Measurements from ENCODE around the gene APP.
"Not testable (repeated sequence)": the region's sequence is repeated elsewhere in the genome, so short reads cannot be mapped to it uniquely, and the experiment has no call there.

The APP gene

GRCh38 chr21:26162081-26162480 is 8.5 kb downstream of the APP start:
- DNase-seq = no peak

- no peak for DNase-seq
Measured at GRCh38 chr21:26159869-26160268, 10.7 kb downstream of the APP start.

DNA sequence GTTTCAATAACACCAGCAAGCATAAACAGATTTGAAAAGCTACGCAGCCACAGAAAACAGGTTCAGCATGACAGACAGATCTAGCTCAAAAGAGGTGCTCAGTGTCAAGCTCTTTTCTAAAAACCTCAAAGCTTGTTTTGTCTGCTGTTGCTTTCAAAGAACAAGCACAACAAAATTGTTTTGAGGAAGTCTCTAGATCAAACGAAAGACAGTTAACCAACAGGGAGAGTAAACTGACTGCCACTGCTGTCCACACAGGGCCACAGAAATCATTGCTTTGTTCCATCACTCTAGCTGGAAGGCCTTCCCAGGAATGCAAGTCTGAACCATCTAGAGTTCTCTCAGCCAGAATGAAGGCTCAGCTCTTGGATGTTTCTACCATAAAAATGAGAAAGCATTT is 12.8 kb downstream of the APP start:
- no peak for DNase-seq

- no peak for DNase-seq
Measured at GRCh38 chr21:26154753-26155152, 15.8 kb downstream of the APP start.

GRCh38 chr21:26153758-26154157 is 16.8 kb downstream of the APP start:
- DNase-seq = no peak

DNA sequence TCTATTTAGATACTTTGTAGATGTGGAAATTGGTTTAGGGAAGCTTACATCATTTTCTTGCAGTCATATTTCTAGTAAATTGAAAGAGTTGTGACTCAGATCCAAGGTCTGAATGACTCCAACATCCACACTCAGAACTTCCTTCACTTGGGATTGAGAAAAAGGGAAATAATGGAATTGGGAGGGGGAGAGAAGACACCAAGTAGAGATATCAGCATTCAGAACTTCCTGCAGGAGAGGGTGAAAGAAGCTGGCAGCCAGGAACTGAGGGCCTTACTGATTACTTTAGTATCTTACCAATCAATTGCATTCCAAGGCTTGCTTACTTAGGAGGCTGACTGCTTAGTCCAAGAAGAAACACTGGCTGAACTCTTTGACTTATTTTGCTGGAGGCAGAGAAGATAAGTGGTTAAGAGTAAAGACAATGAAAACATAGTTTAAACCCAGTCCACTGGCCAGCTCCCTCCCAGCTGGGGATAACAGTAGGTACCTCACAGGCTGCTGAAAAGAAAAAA is 21.7 kb downstream of the APP start:
- DNase-seq = no peak

DNA sequence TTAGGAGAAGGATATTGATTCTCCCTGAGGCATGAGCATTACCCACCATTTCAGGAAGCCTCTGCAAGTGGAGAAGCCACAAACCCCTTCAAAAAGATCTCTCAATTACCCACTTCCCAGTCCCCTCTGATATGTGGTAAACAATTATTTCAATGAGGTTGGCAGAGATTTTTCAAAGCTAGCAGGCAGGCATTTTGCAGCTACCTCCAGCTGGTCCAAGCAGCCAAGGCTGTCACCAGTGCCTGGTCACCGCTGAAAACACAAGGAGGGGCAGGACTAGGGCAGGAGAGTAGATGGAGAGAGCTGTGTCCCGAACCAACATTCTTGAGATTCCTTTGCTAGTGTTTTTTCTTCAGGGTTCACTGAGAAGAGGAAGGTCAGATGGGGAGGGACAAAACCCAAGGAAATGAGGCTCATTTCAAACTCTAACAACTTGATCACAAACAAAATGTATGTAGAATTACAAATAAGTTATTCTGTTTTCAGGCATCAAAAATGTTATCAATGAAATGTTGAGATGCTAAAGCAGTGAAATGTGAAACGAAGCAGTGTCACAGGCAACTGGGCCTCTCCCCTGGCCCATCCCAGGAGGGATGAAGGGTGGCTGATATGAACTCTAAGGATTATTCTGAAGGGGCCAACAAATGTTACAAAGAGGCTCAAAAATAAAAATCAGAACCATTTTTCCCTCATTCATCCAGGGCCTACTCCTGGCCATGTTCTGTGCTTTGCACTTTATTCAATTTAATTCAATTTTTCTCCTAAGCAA is 22.3 kb downstream of the APP start:
- DNase-seq = no peak

GRCh38 chr21:26147535-26147934 is 23.0 kb downstream of the APP start:
- DNase-seq = no peak

DNA sequence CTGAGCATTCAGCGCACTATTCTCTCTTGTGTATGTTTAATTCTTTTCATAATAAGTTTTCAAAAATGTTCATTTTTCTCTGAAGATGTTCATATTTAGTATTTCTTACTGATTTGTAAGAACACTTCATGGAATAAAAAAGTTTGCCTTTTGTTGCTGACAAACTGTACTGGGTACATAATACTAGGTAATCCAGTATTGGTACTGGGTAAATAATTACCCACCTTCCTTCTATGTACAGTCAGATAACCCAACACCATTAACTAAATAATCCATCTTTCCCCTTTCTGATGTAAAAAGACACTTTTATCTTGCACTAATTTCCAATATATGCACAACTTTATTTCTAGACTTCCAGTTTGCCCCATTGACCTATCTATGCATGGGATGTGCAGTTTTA is 23.9 kb downstream of the APP start:
- DNase-seq = no peak

- no peak for DNase-seq
Measured at GRCh38 chr21:26144031-26144430, 26.5 kb downstream of the APP start.

DNA sequence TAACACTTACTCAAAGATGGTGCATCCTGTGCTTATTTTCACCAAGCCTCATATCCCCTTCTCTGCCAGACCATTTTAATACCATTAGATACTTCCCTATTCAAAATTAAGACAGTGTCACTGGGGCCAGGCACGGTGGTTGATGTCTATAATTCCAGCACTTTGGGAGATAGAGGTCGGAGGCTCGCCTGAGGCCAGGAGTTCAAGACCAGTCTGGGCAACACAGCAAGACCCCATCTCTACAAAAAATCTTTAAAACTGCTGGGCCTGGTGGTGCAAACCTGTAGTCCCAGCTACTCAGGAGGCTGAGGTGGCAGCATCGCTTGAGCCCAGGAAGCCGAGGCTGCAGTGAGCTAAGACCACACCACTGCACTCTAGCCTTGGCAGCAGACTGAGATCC is 28.2 kb downstream of the APP start:
- no peak for DNase-seq

DNA sequence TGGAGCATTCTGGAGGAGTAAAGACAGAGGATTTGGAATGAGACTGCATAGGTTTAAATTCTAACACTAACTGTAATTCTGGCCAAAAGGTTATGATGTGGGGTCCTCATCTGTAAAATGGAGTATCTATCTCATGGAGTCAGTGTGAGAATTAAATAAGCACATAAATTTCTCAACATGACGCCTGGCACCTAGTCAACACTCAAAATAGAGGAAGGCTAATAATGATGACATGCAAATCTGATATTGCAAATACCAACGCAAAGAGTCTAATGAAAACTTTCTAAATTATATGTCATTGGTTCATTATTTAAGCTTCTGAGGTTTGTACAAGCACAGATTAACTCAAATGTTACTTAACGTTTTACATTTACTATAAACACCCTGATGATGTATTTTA is 29.6 kb downstream of the APP start:
- DNase-seq = no peak

DNA sequence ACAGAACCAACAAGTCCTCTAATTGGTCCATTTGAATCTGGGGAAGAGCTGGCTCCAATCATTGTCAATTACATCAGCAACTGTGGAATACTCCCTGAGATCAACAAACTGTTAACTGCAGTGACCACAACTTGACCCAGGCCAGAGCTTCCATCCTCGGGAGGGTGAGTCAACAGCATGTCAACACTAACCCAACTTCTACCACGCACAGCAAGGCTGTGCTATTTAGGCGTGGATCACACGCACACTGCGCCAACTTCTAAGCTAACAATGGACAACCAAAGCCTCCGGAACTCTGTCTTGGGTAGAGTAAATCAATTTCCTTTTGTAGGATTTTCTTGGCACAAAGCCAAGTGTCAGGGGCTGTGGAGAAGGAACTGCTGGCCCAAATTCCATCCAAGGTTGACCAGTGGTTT is 30.4 kb downstream of the APP start:
- DNase-seq = no peak

DNA sequence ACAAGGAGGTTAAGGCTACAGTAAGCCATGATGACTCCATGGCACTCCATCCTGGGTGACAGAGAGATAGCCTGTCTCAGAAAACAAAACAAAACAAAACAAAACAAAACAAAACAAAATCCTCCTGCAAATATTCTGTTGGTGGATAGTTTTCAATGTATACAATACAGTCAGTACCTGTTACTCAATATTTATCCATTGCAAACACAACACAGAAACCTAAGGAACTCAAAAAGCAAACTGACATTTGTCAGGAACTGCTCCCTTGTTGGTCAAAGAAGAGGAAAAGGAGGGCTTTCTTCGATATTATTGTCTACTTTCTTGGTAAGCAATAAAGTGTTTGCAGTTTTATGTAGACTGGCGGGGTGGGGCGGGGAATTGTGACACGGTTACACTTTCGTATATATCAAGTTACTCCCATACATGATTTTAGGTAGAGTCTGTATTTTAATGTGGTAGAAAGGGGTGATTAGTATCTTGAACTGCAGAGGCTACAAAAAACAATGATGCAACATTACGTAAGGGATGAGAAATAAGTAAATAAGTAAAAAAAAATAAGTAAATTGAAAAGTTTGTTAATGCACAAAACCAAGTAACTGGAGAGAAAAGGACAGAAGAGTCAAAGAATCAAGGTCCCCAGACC is 31.8 kb downstream of the APP start:
- DNase-seq = no peak

DNA sequence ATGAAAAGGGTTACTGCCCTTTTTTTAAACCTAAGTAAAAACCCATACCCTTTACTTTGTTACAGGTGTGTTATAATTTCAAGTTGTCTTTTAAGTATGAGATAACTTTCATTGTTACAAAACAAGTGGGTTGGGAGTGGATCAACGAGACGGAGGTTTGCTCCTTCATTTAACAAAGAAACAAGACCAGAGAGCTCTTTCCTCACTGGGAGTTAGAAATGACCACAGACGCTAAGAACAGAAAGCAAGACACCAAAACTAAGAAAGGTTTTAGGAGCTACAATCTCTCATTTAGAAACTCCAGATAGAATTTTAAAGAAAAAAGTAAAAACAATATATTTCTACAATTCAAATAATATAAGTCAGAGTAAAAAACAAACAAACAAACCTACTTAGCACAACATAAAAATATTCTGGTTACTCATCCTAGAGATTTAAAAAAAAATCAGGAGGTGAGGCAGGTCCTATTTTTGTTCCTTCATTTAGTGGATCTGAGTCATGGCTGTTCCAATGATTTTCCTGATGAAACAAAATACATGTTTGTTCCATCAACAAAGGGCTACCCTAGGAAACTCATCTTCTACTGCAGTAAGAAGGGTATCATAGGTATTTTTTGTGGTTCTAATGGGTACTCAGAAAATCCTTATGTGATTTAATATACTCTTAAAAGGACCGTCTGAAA is 33.0 kb downstream of the APP start:
- no peak for DNase-seq

DNA sequence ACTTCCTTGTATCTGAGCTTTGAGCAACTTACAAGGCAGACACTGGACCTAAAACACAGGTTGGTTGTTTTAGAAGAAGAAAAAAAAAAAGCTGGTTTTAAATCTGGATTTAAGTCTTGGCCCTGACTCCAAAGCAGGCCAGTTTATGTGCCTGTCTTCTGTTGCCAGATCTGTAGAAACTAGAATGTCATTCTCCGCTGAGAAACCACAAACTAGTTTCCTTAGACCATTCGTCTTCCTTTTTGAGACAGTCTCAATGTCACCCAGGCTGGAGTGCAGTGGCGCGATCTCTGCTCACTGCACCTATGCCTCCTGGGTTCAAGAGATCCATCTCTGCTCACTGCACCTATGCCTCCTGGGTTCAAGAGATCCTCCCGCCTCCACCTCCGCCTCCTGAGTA is 33.9 kb downstream of the APP start:
- DNase-seq = no peak

- DNase-seq = no peak
Measured at GRCh38 chr21:26135520-26135919, 35.0 kb downstream of the APP start.

GRCh38 chr21:26131554-26131953 is 39.0 kb downstream of the APP start:
- no peak for DNase-seq

DNA sequence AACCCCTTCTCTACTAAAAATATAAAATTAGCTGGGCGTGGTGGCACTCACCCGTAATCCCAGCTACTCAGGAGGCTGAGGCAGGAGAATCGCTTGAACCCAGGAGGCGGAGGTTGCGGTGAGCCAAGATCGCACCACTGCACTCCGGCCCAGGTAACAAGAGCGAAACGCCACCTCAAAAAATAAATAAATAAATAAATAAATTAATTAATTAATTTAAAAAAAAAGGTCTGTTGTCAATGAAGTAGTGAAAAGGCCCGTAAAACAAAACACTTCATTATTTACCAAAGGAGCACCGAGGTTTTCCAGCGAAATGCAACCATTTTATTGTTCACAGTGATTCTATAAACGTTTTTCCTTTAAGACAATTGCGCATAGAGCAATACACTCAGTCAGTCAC is 39.5 kb downstream of the APP start:
- not testable (repeated sequence) for DNase-seq

DNA sequence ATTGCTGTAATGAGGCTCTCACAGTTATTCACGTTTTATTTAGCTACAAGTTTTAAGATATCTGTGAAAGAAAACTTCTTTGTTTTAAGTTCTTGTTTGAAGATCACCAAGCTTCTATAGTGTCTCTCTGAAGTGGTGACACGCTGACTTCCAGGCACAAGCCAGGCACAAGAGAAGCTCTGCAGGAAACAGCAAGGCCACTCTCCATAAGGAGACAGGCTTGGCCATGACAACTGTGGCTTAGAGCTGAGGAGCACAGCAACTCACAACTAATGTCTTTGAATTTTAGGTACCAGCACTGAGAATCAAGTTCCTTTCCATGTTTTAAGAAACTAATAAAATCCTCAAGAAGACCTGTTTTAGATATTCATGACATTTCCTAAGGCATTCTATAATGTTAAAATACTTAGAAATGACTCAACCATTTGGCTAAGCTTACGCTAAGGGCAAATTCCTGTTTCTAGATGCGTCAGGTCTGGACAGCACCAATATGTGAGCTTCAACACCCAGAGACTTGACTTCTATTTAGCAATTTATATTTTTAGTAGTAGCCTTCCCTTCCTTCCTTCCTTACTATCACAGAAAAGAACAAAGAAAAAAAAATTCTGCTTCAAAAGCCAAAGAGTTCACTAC is 40.2 kb downstream of the APP start:
- DNase-seq = no peak

GRCh38 chr21:26127918-26128317 is 42.7 kb downstream of the APP start:
- DNase-seq = no peak

DNA sequence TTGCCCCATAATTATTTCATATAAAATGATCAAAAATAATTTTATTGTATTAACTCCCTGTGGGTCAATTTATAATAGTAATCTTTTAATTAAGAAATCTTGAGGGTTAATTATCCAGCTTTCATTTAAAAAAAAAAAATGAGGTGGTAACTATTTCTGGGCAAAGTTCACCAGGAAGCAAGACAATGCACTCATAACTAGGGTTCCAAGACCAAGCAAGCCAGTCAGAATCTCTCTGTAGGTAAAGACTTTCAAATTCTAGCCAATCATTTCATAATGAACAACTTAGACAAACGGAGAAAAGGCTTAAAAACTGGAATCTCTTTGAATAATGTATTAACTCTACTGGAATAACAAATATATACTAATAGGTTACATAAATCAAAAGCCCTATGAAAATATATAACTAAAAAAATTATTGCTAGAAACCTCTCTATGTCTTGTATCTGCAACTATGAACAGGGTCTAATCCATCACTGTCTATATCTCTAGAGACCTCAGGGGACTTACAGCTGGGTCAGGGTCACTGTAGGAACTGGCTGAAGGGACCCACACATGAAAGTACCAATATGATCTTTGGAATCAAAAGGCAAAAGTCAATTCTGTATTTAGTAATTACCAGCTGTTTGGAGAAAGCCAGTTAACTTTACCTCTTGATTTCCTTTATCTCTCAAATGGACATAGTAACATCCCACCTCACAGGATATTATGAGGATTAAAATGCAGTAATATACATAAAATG is 43.3 kb downstream of the APP start:
- DNase-seq = no peak

DNA sequence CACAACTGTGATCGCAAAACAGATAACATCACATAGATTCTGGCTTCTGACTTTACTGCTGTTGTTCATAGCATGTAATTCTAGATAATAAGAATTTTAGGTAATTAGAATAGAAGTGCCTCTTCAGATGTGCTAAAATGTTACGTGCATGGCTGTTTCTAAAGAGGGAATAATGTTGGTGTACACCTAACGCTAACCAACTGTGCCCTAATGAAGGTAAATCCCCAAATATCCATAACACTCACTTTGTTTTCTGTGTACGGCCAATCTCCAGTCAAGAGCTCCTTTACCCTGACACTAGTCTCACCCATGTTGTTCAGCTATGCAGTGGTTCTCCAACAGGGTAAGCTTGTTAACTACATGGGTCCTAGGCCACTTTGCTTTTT is 44.4 kb downstream of the APP start:
- DNase-seq = no peak
